ENCODE results near the gene ITSN1.
"Not testable (repeated sequence)": the region's sequence is repeated elsewhere in the genome, so short reads cannot be mapped to it uniquely, and the experiment has no call there.

The ITSN1 gene

GRCh38 chr21:33863191-33863590 lies 220.9 kb downstream of the ITSN1 start:
- not testable (repeated sequence) for H3K9me3 ChIP-seq (ENCODE audit: control insufficient read depth in 1 of 2, low read length in 2 of 2); H3K4me1 ChIP-seq (ENCODE audit: control insufficient read depth in 1 of 2, insufficient read depth in 2 of 2, low read length in 2 of 2); H3K27me3 ChIP-seq (ENCODE audit: control insufficient read depth in 1 of 2, insufficient read depth in 2 of 2, low read length in 2 of 2); H3K27ac ChIP-seq (ENCODE audit: low read depth, low read length); H3K9ac ChIP-seq (ENCODE audit: low read depth in 1 of 2, low read length in 2 of 2); H3K36me3 ChIP-seq (ENCODE audit: control insufficient read depth in 1 of 2, insufficient read depth in 2 of 2, low read length in 2 of 2); H3K4me3 ChIP-seq (ENCODE audit: low read depth in 1 of 2, low read length in 2 of 2)

GRCh38 chr21:33864150-33864549 lies 221.8 kb downstream of the ITSN1 start:
- Histone ChIP-seq H3K36me3 (ENCODE audit: control insufficient read depth in 1 of 2, insufficient read depth in 2 of 2, low read length in 2 of 2) (no peaks in the 10 kb centered on the region), H3K9me3 (ENCODE audit: control insufficient read depth in 1 of 2, low read length in 2 of 2) (no peaks in the 10 kb centered on the region), H3K4me3 (ENCODE audit: low read depth in 1 of 2, low read length in 2 of 2) (no peak overlapping the region)

GRCh38 chr21:33865176-33865575 lies 222.9 kb downstream of the ITSN1 start:
- Histone ChIP-seq H3K4me1 (ENCODE audit: control insufficient read depth in 1 of 2, insufficient read depth in 2 of 2, low read length in 2 of 2) (no peaks in the 10 kb centered on the region), H3K36me3 (ENCODE audit: control insufficient read depth in 1 of 2, insufficient read depth in 2 of 2, low read length in 2 of 2) (no peaks in the 10 kb centered on the region), H3K4me3 (ENCODE audit: low read depth in 1 of 2, low read length in 2 of 2) (no peak overlapping the region), H3K27me3 (ENCODE audit: control insufficient read depth in 1 of 2, insufficient read depth in 2 of 2, low read length in 2 of 2) (no peaks in the 10 kb centered on the region), H3K27ac (ENCODE audit: low read depth, low read length) (no peak overlapping the region), H3K9ac (ENCODE audit: low read depth in 1 of 2, low read length in 2 of 2) (no peak overlapping the region), H3K9me3 (ENCODE audit: control insufficient read depth in 1 of 2, low read length in 2 of 2) (no peaks in the 10 kb centered on the region)

More at GRCh38 chr21:33864150-33864549, 221.8 kb downstream of the ITSN1 start:
- no peaks in the 10 kb centered on the region for H3K27me3 ChIP-seq (ENCODE audit: control insufficient read depth in 1 of 2, insufficient read depth in 2 of 2, low read length in 2 of 2)
- no peaks in the 10 kb centered on the region for H3K4me1 ChIP-seq (ENCODE audit: control insufficient read depth in 1 of 2, insufficient read depth in 2 of 2, low read length in 2 of 2)
- no peak overlapping the region for H3K9ac ChIP-seq (ENCODE audit: low read depth in 1 of 2, low read length in 2 of 2)
- no peak overlapping the region for H3K27ac ChIP-seq (ENCODE audit: low read depth, low read length)

GRCh38 chr21:33865996-33866575 lies 223.8 kb downstream of the ITSN1 start:
- Histone ChIP-seq H3K4me3 (ENCODE audit: low read depth in 1 of 2, low read length in 2 of 2) (no peak overlapping the region), H3K27ac (ENCODE audit: low read depth, low read length) (no peak overlapping the region), H3K36me3 (ENCODE audit: control insufficient read depth in 1 of 2, insufficient read depth in 2 of 2, low read length in 2 of 2) (no peaks in the 10 kb centered on the region), H3K27me3 (ENCODE audit: control insufficient read depth in 1 of 2, insufficient read depth in 2 of 2, low read length in 2 of 2) (no peaks in the 10 kb centered on the region), H3K9ac (ENCODE audit: low read depth in 1 of 2, low read length in 2 of 2) (no peak overlapping the region), H3K4me1 (ENCODE audit: control insufficient read depth in 1 of 2, insufficient read depth in 2 of 2, low read length in 2 of 2) (no peaks in the 10 kb centered on the region), H3K9me3 (ENCODE audit: control insufficient read depth in 1 of 2, low read length in 2 of 2) (no peaks in the 10 kb centered on the region)

GRCh38 chr21:33866826-33867225 lies 224.5 kb downstream of the ITSN1 start:
- Histone ChIP-seq H3K36me3 (ENCODE audit: control insufficient read depth in 1 of 2, insufficient read depth in 2 of 2, low read length in 2 of 2) (no peaks in the 10 kb centered on the region), H3K4me3 (ENCODE audit: low read depth in 1 of 2, low read length in 2 of 2) (no peak overlapping the region), H3K4me1 (ENCODE audit: control insufficient read depth in 1 of 2, insufficient read depth in 2 of 2, low read length in 2 of 2) (no peaks in the 10 kb centered on the region), H3K27ac (ENCODE audit: low read depth, low read length) (no peak overlapping the region), H3K9me3 (ENCODE audit: control insufficient read depth in 1 of 2, low read length in 2 of 2) (no peaks in the 10 kb centered on the region), H3K9ac (ENCODE audit: low read depth in 1 of 2, low read length in 2 of 2) (no peak overlapping the region), H3K27me3 (ENCODE audit: control insufficient read depth in 1 of 2, insufficient read depth in 2 of 2, low read length in 2 of 2) (no peaks in the 10 kb centered on the region)

GRCh38 chr21:33867868-33868267 lies 225.6 kb downstream of the ITSN1 start:
- H3K9ac ChIP-seq (ENCODE audit: low read depth in 1 of 2, low read length in 2 of 2) = not testable (repeated sequence)

GRCh38 chr21:33869873-33870272 lies 227.6 kb downstream of the ITSN1 start:
- Histone ChIP-seq H3K9ac (ENCODE audit: low read depth in 1 of 2, low read length in 2 of 2) (no peak overlapping the region), H3K9me3 (ENCODE audit: control insufficient read depth in 1 of 2, low read length in 2 of 2) (no peaks in the 10 kb centered on the region), H3K27ac (ENCODE audit: low read depth, low read length) (no peak overlapping the region), H3K36me3 (ENCODE audit: control insufficient read depth in 1 of 2, insufficient read depth in 2 of 2, low read length in 2 of 2) (no peaks in the 10 kb centered on the region), H3K4me3 (ENCODE audit: low read depth in 1 of 2, low read length in 2 of 2) (no peak overlapping the region), H3K4me1 (ENCODE audit: control insufficient read depth in 1 of 2, insufficient read depth in 2 of 2, low read length in 2 of 2) (no peaks in the 10 kb centered on the region), H3K27me3 (ENCODE audit: control insufficient read depth in 1 of 2, insufficient read depth in 2 of 2, low read length in 2 of 2) (no peaks in the 10 kb centered on the region)

More at GRCh38 chr21:33867868-33868267, 225.6 kb downstream of the ITSN1 start:
- H3K4me1 ChIP-seq (ENCODE audit: control insufficient read depth in 1 of 2, insufficient read depth in 2 of 2, low read length in 2 of 2); H3K36me3 ChIP-seq (ENCODE audit: control insufficient read depth in 1 of 2, insufficient read depth in 2 of 2, low read length in 2 of 2); H3K27me3 ChIP-seq (ENCODE audit: control insufficient read depth in 1 of 2, insufficient read depth in 2 of 2, low read length in 2 of 2); H3K27ac ChIP-seq (ENCODE audit: low read depth, low read length); H3K9me3 ChIP-seq (ENCODE audit: control insufficient read depth in 1 of 2, low read length in 2 of 2); H3K4me3 ChIP-seq (ENCODE audit: low read depth in 1 of 2, low read length in 2 of 2): not testable (repeated sequence)

GRCh38 chr21:33870768-33871167 lies 228.5 kb downstream of the ITSN1 start:
- Histone ChIP-seq H3K36me3 (ENCODE audit: control insufficient read depth in 1 of 2, insufficient read depth in 2 of 2, low read length in 2 of 2) (no peaks in the 10 kb centered on the region), H3K4me1 (ENCODE audit: control insufficient read depth in 1 of 2, insufficient read depth in 2 of 2, low read length in 2 of 2) (no peaks in the 10 kb centered on the region), H3K27me3 (ENCODE audit: control insufficient read depth in 1 of 2, insufficient read depth in 2 of 2, low read length in 2 of 2) (no peaks in the 10 kb centered on the region), H3K9me3 (ENCODE audit: control insufficient read depth in 1 of 2, low read length in 2 of 2) (no peaks in the 10 kb centered on the region), H3K9ac (ENCODE audit: low read depth in 1 of 2, low read length in 2 of 2) (no peak overlapping the region), H3K27ac (ENCODE audit: low read depth, low read length) (no peak overlapping the region), H3K4me3 (ENCODE audit: low read depth in 1 of 2, low read length in 2 of 2) (no peak overlapping the region)

GRCh38 chr21:33871171-33871570 lies 228.9 kb downstream of the ITSN1 start:
- H3K27ac ChIP-seq (ENCODE audit: low read depth, low read length) = no peak overlapping the region
- no peak overlapping the region for H3K9ac ChIP-seq (ENCODE audit: low read depth in 1 of 2, low read length in 2 of 2)
- H3K9me3 ChIP-seq (ENCODE audit: control insufficient read depth in 1 of 2, low read length in 2 of 2) = no peaks in the 10 kb centered on the region
- no peaks in the 10 kb centered on the region for H3K36me3 ChIP-seq (ENCODE audit: control insufficient read depth in 1 of 2, insufficient read depth in 2 of 2, low read length in 2 of 2)
- H3K27me3 ChIP-seq (ENCODE audit: control insufficient read depth in 1 of 2, insufficient read depth in 2 of 2, low read length in 2 of 2) = no peaks in the 10 kb centered on the region
- H3K4me1 ChIP-seq (ENCODE audit: control insufficient read depth in 1 of 2, insufficient read depth in 2 of 2, low read length in 2 of 2) = no peaks in the 10 kb centered on the region
- no peak overlapping the region for H3K4me3 ChIP-seq (ENCODE audit: low read depth in 1 of 2, low read length in 2 of 2)

GRCh38 chr21:33872881-33873515 lies 230.7 kb downstream of the ITSN1 start:
- Histone ChIP-seq H3K9ac (ENCODE audit: low read depth in 1 of 2, low read length in 2 of 2) (no peak overlapping the region), H3K36me3 (ENCODE audit: control insufficient read depth in 1 of 2, insufficient read depth in 2 of 2, low read length in 2 of 2) (no peaks in the 10 kb centered on the region), H3K27me3 (ENCODE audit: control insufficient read depth in 1 of 2, insufficient read depth in 2 of 2, low read length in 2 of 2) (no peaks in the 10 kb centered on the region), H3K9me3 (ENCODE audit: control insufficient read depth in 1 of 2, low read length in 2 of 2) (no peaks in the 10 kb centered on the region), H3K4me3 (ENCODE audit: low read depth in 1 of 2, low read length in 2 of 2) (no peak overlapping the region), H3K27ac (ENCODE audit: low read depth, low read length) (no peak overlapping the region), H3K4me1 (ENCODE audit: control insufficient read depth in 1 of 2, insufficient read depth in 2 of 2, low read length in 2 of 2) (no peaks in the 10 kb centered on the region)

Data from duodenal mucosa (tissue), 2 donors.